GM12878 (cell line): ENCODE data around the gene LINGO1. TPM values are rescaled to one million over a fixed set of nuclear protein-coding genes. Genes with fewer than 3 reads are reported as not detected.

Source experiments
- ATAC-seq: fragments of 200-7000 bp; cut with Tn5 transposase; 3 replicates; pipeline ENCODE4 v1.9.1; 2020; ENCODE audit warnings: mild to moderate bottlenecking, moderate library complexity
- BruUV-seq: library from RNA; stranded (reverse); fragments of 400-500 nt; replicated peaks from 2 replicates; lab custom pipeline; 2021; lab: Mats Ljungman, UMichigan
- CTCF ChIA-PET: fragments of 300-600 bp; sonication (Branson Sonifier 250); formaldehyde crosslinking; extraction: SDS; loops from one replicate; lab custom pipeline; 2021; ENCODE audit warnings: inconsistent platforms; lab: Yijun Ruan, JAX
- POLR2A ChIA-PET: fragments of 350-600 bp; formaldehyde crosslinking; extraction: SDS; loops from one replicate; lab custom pipeline; 2021; ENCODE audit warnings: inconsistent platforms; lab: Charles Lee
- RAD21 ChIA-PET: fragments of 300-600 bp; sonication (Branson Sonifier 250); formaldehyde crosslinking; loops from one replicate; lab custom pipeline; 2023; ENCODE audit warnings: antibody characterized with exemption; ENCODE audit not compliant: unreplicated experiment; lab: Charles Lee
- SMC1A ChIA-PET: fragments of 300-600 bp; sonication (Branson Sonifier 250); formaldehyde crosslinking; loops from one replicate; lab custom pipeline; 2023; ENCODE audit not compliant: unreplicated experiment, uncharacterized antibody; lab: Charles Lee
- DNase-seq: peaks from one replicate; pipeline ENCODE4 v3.0.0-alpha.2; 2011; ENCODE audit warnings: low read depth, low spot score
- FAIRE-seq: peaks from 3 replicates; lab custom pipeline; 2011; peaks lifted over from hg19 to GRCh38; lab: Jason Lieb, UNC
- H2AFZ ChIP-seq: 2 replicates; pipeline ENCODE4 v1.6.0; 2011; ENCODE audit warnings: low read depth, low read length, control low read depth; ENCODE audit not compliant: control insufficient read depth
- H3K27ac ChIP-seq: 2 replicates; pipeline ENCODE4 v1.5.1; 2011; ENCODE audit warnings: control low read depth; ENCODE audit not compliant: control insufficient read depth, insufficient read depth
- H3K27me3 ChIP-seq, 2 experiments: replicated peaks in 1 of 2; 2 replicates each; pipeline versions ENCODE4 v1.6.0 to v1.6.1; 2011; ENCODE audit warnings: low read length in 1 of 2; ENCODE audit not compliant: control insufficient read depth in 2 of 2, insufficient read depth in 2 of 2
- H3K36me3 ChIP-seq, 2 experiments: 2 replicates each; pipeline ENCODE4 v1.5.1; 2011; ENCODE audit warnings: low read length in 1 of 2; ENCODE audit not compliant: control insufficient read depth in 2 of 2, insufficient read depth in 2 of 2
- H3K4me1 ChIP-seq: 2 replicates; pipeline ENCODE4 v1.6.1; 2011; ENCODE audit warnings: mild to moderate bottlenecking, low read length, moderate library complexity, mixed read lengths; ENCODE audit not compliant: control insufficient read depth, insufficient read depth
- H3K4me2 ChIP-seq: 2 replicates; pipeline ENCODE4 v1.6.0; 2011; ENCODE audit warnings: control low read depth; ENCODE audit not compliant: control insufficient read depth, insufficient read depth
- H3K4me3 ChIP-seq: fragments of 200-600 bp; sonication (generic); 2 replicates; pipeline ENCODE4 v1.5.1; 2016
- H3K79me2 ChIP-seq: 2 replicates; pipeline ENCODE4 v1.6.0; 2011; ENCODE audit warnings: low read length; ENCODE audit not compliant: control insufficient read depth, insufficient read depth
- H3K9ac ChIP-seq: 2 replicates; pipeline ENCODE4 v1.8.0; 2011; ENCODE audit warnings: low read length, control low read depth, mixed read lengths; ENCODE audit not compliant: control insufficient read depth, insufficient read depth
- H3K9me3 ChIP-seq: replicated peaks from 3 replicates; pipeline ENCODE4 v1.5.1; 2011; ENCODE audit warnings: mild to moderate bottlenecking, low read length; ENCODE audit not compliant: control insufficient read depth, insufficient read depth
- H4K20me1 ChIP-seq: 2 replicates; pipeline ENCODE4 v1.6.0; 2011; ENCODE audit not compliant: control insufficient read depth, insufficient read depth
- ATF7 ChIP-seq: fragments of 450-650 bp; IDR thresholded peaks from 2 replicates; pipeline ENCODE4 v1.6.1; 2016; ENCODE audit warnings: low read depth, mild to moderate bottlenecking
- CHD1 ChIP-seq: IDR thresholded peaks from 2 replicates; pipeline ENCODE4 v1.6.1; 2012; ENCODE audit warnings: low read depth, low read length, improper control_type of control experiment
- CTCF ChIP-seq, 3 experiments: IDR thresholded peaks in 2 of 3; conservative IDR thresholded peaks in 1 of 3; 2 replicates each; pipeline ENCODE4 v1.5.1; 2011; ENCODE audit warnings: low read depth in 3 of 3, low read length in 3 of 3, mild to moderate bottlenecking in 3 of 3, control low read depth in 2 of 3, moderate library complexity in 2 of 3, inconsistent platforms in 1 of 3, mixed read lengths in 1 of 3; ENCODE audit not compliant: control insufficient read depth in 2 of 3, insufficient read depth in 1 of 3; ENCODE audit errors: extremely low read depth in 1 of 3
- KDM1A ChIP-seq: fragments of 200-600 bp; sonication (generic); IDR thresholded peaks from 2 replicates; pipeline ENCODE4 v1.6.1; 2016; ENCODE audit warnings: borderline replicate concordance
- MAX ChIP-seq: IDR thresholded peaks from 2 replicates; pipeline ENCODE4 v1.6.1; 2012; ENCODE audit warnings: low read depth, low read length, improper control_type of control experiment
- NFIC ChIP-seq: IDR thresholded peaks from 2 replicates; pipeline ENCODE4 v1.6.1; 2012; ENCODE audit warnings: low read depth, mild to moderate bottlenecking, inconsistent platforms, low read length, moderate library complexity
- SKIL ChIP-seq: fragments of 450-650 bp; IDR thresholded peaks from 2 replicates; pipeline ENCODE4 v1.6.1; 2017; ENCODE audit warnings: mild to moderate bottlenecking, low read depth, inconsistent platforms; ENCODE audit not compliant: poor library complexity, severe bottlenecking
- SPI1 ChIP-seq: IDR thresholded peaks from 2 replicates; pipeline ENCODE4 v1.6.1; 2011; ENCODE audit warnings: low read depth, mild to moderate bottlenecking, low read length, moderate library complexity, borderline replicate concordance; ENCODE audit not compliant: insufficient read depth
- STAT1 ChIP-seq: fragments of 450-650 bp; conservative IDR thresholded peaks from 2 replicates; pipeline ENCODE4 v1.6.1; 2014; ENCODE audit warnings: antibody characterized with exemption, mild to moderate bottlenecking
- YBX1 ChIP-seq: fragments of 450-650 bp; IDR thresholded peaks from 2 replicates; pipeline ENCODE4 v1.6.1; 2016; ENCODE audit warnings: antibody characterized with exemption
- WGBS: methylation state at CpG from one replicate; pipeline ENCODE4 v1.1.6; 2016; ENCODE audit warnings: low lambda C conversion rate; ENCODE audit not compliant: insufficient replicate concordance, insufficient coverage; ENCODE audit errors: missing lambda C conversion rate; 5-methylcytosine and 5-hydroxymethylcytosine counted together
- in situ Hi-C: fragments of 300-500 bp; cut with MboI; formaldehyde crosslinking; loops from 9 replicates; pipeline ENCODE4 v1.14.3; 2018; ENCODE audit warnings: mixed read lengths
- intact Hi-C: fragments of 100-400 bp; cut with micrococcal nuclease; formaldehyde crosslinking; loops from one replicate; pipeline ENCODE4 v1.14.2; 2022; ENCODE audit not compliant: unreplicated experiment
- polyA plus RNA-seq, 11 experiments: library from polyadenylated mRNA; depleted of rRNA in 4 of 11; unstranded in 6 of 11; stranded (reverse) in 5 of 11; fragments of >200 nt; fragmentation: Nextera tagmentation in 4 of 11; fragmentation: Illumina TruSeq in 1 of 11; extraction: Ambion mirVana in 4 of 11; extraction: Trizol in 1 of 11; gene quantifications; 1 replicate in 1 of 11; 2 replicates in 10 of 11; pipeline versions ENCODE4 v1.2.1 to v1.2.3, GENCODE V29; 2011 to 2016; ENCODE audit warnings: inconsistent platforms in 2 of 11, missing spikeins in 2 of 11, low read depth in 1 of 11
- total RNA-seq, 4 experiments: library from RNA; depleted of rRNA in 3 of 4; stranded (reverse); fragments of >200 nt in 3 of 4; fragmentation: Illumina TruSeq in 1 of 4; extraction: Trizol in 1 of 4; gene quantifications; 2 replicates each; pipeline versions ENCODE4 v1.2.1 to v1.2.3, GENCODE V29; 2013 to 2021

Gene LINGO1
- total and polyA plus RNA-seq, 10 of the 15 experiments (the other 5 are each of a cell fraction or from before 2014, with no cell fraction given) = 0.04 to 3.9 (median 0.17) TPM; not detected in 6

- ChIA-PET CTCF (interaction anchor here (0.9 kb wide), 1 partner anchor 15 kb away, joined by 3 read pairs; no protein-coding TSS in a partner anchor), SMC1A (interaction anchor here (1.0 kb wide), 1 partner anchor 14 kb away, joined by 3 read pairs; no protein-coding TSS in a partner anchor), POLR2A (no interaction called here)
- no peak overlapping the region for H3K27ac ChIP-seq
- ATAC-seq = no peak
- no peak overlapping the region for H3K4me3 ChIP-seq
- H4K20me1 ChIP-seq = no peaks in the 10 kb centered on the region
- H3K9me3 ChIP-seq = no peaks in the 10 kb centered on the region
- WGBS = 50% methylated on average over 1 of the region's 1 CpG
- no peak for FAIRE-seq
- H3K4me2 ChIP-seq = no peak overlapping the region
- no peaks in the 10 kb centered on the region for H3K79me2 ChIP-seq
- TF ChIP-seq SPI1 (no peak), MAX (no peak), SKIL (no peak), STAT1 (no peak), CHD1 (no peak), CTCF (IDR thresholded peaks at IDR 0.05 in 2 of 3, conservative IDR thresholded peaks at IDR 0.05 in 1 of 3; ENCODE audit: control insufficient read depth in 2 of 3, extremely low read depth in 1 of 3, insufficient read depth in 1 of 3, low read depth in 3 of 3, low read length in 3 of 3) (no peak), ATF7 (no peak), NFIC (no peak), KDM1A (no peak), YBX1 (no peak)
- TF ChIP-seq, all 136 proteins: peak for 0
- RAD21 ChIA-PET = no interaction called here
- no peak for DNase-seq
- Histone ChIP-seq H3K27me3 (peaks cover 0 to 2% of the 10 kb centered on the region in 2 experiments; a peak in 3 of 4 replicates), H3K4me1 (no peaks in the 10 kb centered on the region), H3K36me3 (no peaks in the 10 kb centered on the region), H2AFZ (no peak overlapping the region), H3K9ac (no peak overlapping the region)
- in situ Hi-C loops (no loop called here), intact Hi-C loops (no loop called here)
- no TSS peak for BruUV-seq
Observed at GRCh38 chr15:77602800-77603199, 29.9 kb downstream of the LINGO1 start.
